Smooth muscle cell (in vitro differentiated cells): Measurements from ENCODE around the gene ARFGAP3. TPM values are rescaled to one million over a fixed set of nuclear protein-coding genes. Genes with fewer than 3 reads are reported as not detected.

Source experiments
- DNase-seq: peaks from one replicate; lab custom pipeline; 2025; ENCODE audit not compliant: unreplicated experiment; lab: John Stamatoyannopoulos, UW
- H2AFZ ChIP-seq: fragments of 200-600 bp; sonication (generic); 2 replicates; pipeline ENCODE4 v1.6.0; 2016; ENCODE audit warnings: antibody characterized with exemption, low read depth, mild to moderate bottlenecking
- H3F3A ChIP-seq: fragments of 200-600 bp; sonication (generic); 2 replicates; pipeline ENCODE4 v1.6.0; 2017; ENCODE audit warnings: antibody characterized with exemption, low read depth
- H3K27ac ChIP-seq: fragments of 200-600 bp; sonication (generic); 2 replicates; pipeline ENCODE4 v1.5.1; 2016; ENCODE audit warnings: low read depth, mild to moderate bottlenecking
- H3K27me3 ChIP-seq: fragments of 200-600 bp; sonication (generic); 2 replicates; pipeline ENCODE4 v1.6.1; 2016; ENCODE audit warnings: low read depth, mild to moderate bottlenecking
- H3K36me3 ChIP-seq: fragments of 200-600 bp; sonication (generic); 2 replicates; pipeline ENCODE4 v1.5.1; 2016; ENCODE audit warnings: low read depth
- H3K4me1 ChIP-seq: fragments of 200-600 bp; sonication (generic); 2 replicates; pipeline ENCODE4 v1.5.1; 2016; ENCODE audit warnings: low read depth
- H3K4me2 ChIP-seq: fragments of 200-600 bp; sonication (generic); 2 replicates; pipeline ENCODE4 v1.6.0; 2016; ENCODE audit warnings: mild to moderate bottlenecking
- H3K4me3 ChIP-seq: fragments of 200-600 bp; sonication (generic); 2 replicates; pipeline ENCODE4 v1.5.1; 2016; ENCODE audit warnings: mild to moderate bottlenecking
- H3K79me2 ChIP-seq: fragments of 200-600 bp; sonication (generic); 2 replicates; pipeline ENCODE4 v1.6.0; 2016; ENCODE audit warnings: low read depth, mild to moderate bottlenecking
- H3K9ac ChIP-seq: fragments of 200-600 bp; sonication (generic); 2 replicates; pipeline ENCODE4 v1.6.0; 2016; ENCODE audit warnings: low read depth
- H3K9me3 ChIP-seq: fragments of 200-600 bp; sonication (generic); replicated peaks from 2 replicates; pipeline ENCODE4 v1.5.1; 2016; ENCODE audit warnings: low read depth
- H4K20me1 ChIP-seq: fragments of 200-600 bp; sonication (generic); 2 replicates; pipeline ENCODE4 v1.6.0; 2016; ENCODE audit warnings: low read depth
- WGBS: methylation state at CpG from one replicate; pipeline ENCODE4 v1.1.7; 2016; ENCODE audit warnings: low lambda C conversion rate; 5-methylcytosine and 5-hydroxymethylcytosine counted together
- polyA plus RNA-seq: library from polyadenylated mRNA; unstranded; fragments of >200 nt; fragmentation: Nextera tagmentation; extraction: Ambion mirVana; gene quantifications from 2 replicates; pipeline ENCODE4 v1.2.1, GENCODE V29; 2016
- total RNA-seq: library from RNA; depleted of rRNA; stranded (reverse); fragments of >200 nt; gene quantifications from 2 replicates; pipeline ENCODE4 v1.2.3, GENCODE V29; 2014
- TF ChIP-seq, protein P1 (sequence below): fragments of 200-600 bp; sonication (generic); IDR thresholded peaks from 2 replicates; pipeline ENCODE4 v1.5.1; 2017; ENCODE audit warnings: borderline replicate concordance, mild to moderate bottlenecking, antibody characterized with exemption; ENCODE audit not compliant: insufficient read depth, poor library complexity, severe bottlenecking

The ARFGAP3 gene
- total and polyA plus RNA-seq, 2 experiments from 2014 or later = 69.2 to 89.9 TPM

DNA sequence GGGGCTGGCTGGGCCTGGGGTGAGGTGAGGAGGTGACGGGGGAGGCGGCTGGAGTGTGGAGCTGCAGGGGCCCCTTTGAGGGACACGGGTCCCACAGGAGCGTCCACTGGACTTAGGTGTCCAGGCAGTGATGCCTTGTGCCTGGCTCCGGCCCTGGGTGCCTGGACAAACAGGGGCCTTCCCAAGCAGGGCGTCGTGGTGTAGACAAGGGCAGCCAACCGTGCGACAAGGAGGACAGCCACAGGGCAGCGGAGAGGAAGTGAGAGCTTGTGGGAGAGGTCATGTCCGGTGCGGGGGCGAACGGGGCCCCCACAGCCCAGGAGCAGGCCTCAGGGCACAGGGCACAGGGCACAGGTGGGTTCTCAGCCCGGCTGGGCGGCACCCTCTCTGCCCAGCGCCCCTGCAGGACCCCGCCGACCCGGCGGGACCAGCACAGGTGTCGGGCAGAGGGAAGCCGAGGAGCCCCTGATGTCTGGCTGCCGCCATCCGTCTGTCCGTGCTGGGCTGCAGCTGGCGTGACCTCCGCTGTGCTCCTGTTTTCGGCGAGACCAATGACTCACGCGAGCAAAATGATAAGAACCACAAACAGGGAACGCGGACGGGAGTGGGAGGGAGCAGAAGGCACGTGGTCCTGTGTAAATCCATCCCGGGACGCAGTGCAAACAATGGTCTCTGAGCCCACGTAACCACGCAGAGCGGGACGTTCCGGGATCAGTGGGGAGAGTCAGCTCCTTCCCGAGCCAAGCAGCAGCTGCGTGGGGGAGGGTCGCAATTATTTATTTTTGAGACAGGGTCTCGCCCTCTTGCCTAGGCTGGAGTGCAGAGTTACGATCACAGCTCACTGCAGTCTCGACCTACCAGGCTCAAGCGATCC is 87.3 kb downstream of the ARFGAP3 start:
- H2AFZ ChIP-seq = no peak overlapping the region

DNA sequence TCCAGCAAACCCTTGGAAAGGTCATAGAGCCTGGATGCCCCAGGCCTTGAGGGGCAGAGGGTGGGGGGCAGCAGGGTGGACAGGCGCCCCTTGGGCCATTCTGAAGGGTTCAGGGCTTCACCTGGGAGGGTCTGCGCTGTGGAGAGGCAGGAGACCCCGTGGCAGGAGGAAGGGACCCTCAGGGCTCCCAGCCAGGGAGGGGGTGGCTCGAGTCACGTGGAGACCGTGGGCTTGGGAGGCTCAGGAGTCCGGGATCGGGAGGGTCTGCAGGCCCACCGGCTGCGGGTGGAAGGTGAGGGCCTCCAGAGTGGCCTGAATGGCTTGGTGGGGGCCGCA is 87.9 kb downstream of the ARFGAP3 start:
- Histone ChIP-seq H3K9ac (peak overlapping the region; percentile 61), H3K4me1 (no peaks in the 10 kb centered on the region), H3K27me3 (no peaks in the 10 kb centered on the region), H3K4me3 (no peak overlapping the region), H3K4me2 (peak overlapping the region; percentile 46), H2AFZ (no peak overlapping the region), H3K79me2 (no peaks in the 10 kb centered on the region), H3K36me3 (no peaks in the 10 kb centered on the region), H3K9me3 (no peaks in the 10 kb centered on the region), H3F3A (no peaks in the 10 kb centered on the region), H4K20me1 (no peaks in the 10 kb centered on the region), H3K27ac (peak overlapping the region; percentile 68)
- TF ChIP-seq, protein P1, sequence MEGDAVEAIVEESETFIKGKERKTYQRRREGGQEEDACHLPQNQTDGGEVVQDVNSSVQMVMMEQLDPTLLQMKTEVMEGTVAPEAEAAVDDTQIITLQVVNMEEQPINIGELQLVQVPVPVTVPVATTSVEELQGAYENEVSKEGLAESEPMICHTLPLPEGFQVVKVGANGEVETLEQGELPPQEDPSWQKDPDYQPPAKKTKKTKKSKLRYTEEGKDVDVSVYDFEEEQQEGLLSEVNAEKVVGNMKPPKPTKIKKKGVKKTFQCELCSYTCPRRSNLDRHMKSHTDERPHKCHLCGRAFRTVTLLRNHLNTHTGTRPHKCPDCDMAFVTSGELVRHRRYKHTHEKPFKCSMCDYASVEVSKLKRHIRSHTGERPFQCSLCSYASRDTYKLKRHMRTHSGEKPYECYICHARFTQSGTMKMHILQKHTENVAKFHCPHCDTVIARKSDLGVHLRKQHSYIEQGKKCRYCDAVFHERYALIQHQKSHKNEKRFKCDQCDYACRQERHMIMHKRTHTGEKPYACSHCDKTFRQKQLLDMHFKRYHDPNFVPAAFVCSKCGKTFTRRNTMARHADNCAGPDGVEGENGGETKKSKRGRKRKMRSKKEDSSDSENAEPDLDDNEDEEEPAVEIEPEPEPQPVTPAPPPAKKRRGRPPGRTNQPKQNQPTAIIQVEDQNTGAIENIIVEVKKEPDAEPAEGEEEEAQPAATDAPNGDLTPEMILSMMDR = no peak
- DNase-seq = no peak
- 91% methylated on average over 11 of the region's 11 CpGs for WGBS

More for the DNA sequence above, 87.3 kb downstream of the ARFGAP3 start:
- TF ChIP-seq, protein P1 = no peak
- Histone ChIP-seq H3K4me2 (peak overlapping the region; percentile 53), H3K27me3 (no peaks in the 10 kb centered on the region), H3F3A (no peaks in the 10 kb centered on the region), H3K9ac (peak overlapping the region; percentile 61), H4K20me1 (no peaks in the 10 kb centered on the region), H3K4me3 (no peak overlapping the region), H3K27ac (peak overlapping the region; percentile 68), H3K79me2 (no peaks in the 10 kb centered on the region), H3K4me1 (no peaks in the 10 kb centered on the region), H3K9me3 (no peaks in the 10 kb centered on the region), H3K36me3 (no peaks in the 10 kb centered on the region)
- peak; percentile 39 for DNase-seq
- 43% methylated on average over 43 of the region's 50 CpGs for WGBS

DNA sequence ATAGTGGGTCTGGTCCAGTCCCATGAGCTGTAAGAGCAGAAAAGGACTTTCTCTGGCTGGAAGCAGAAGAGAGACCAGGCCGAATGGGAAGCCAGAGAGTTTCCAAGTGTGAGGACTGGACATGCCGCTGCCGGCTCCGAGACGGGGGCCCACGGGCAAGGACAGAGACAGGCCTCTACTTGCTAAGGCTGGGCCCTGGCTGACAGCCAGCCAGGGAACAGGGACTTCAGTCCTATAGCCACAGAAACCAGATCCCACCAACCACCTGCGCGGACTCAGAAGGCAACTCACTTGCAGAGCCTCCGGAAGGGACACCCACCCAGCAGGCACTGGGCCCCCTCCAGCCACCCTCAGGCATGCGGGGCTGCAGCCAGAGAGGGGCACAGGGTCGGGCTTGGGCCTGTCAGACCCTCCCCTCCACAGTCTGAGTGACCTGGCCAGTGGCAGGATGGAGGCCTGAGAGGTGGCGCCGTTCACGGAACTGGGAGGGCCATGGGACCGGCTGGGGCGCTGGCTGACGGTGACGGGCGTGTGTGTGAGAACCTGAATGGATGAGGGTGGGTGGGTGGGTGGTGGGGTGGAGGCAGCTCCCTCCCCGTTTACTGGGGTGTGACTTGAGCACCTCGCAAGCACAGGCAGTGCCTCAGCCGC is 88.6 kb downstream of the ARFGAP3 start:
- H3K79me2 ChIP-seq = no peaks in the 10 kb centered on the region
- H3K27me3 ChIP-seq = no peaks in the 10 kb centered on the region
- TF ChIP-seq, protein P1 = no peak
- no peak overlapping the region for H3K9ac ChIP-seq
- peak overlapping the region; percentile 40 for H3K4me2 ChIP-seq
- no peaks in the 10 kb centered on the region for H3K4me1 ChIP-seq
- no peaks in the 10 kb centered on the region for H3K9me3 ChIP-seq
- H3F3A ChIP-seq = no peaks in the 10 kb centered on the region
- H3K4me3 ChIP-seq = no peak overlapping the region
- no peaks in the 10 kb centered on the region for H4K20me1 ChIP-seq
- no peak overlapping the region for H3K27ac ChIP-seq
- no peak overlapping the region for H2AFZ ChIP-seq
- H3K36me3 ChIP-seq = no peaks in the 10 kb centered on the region
- DNase-seq = no peak
- 71% methylated on average over 14 of the region's 22 CpGs for WGBS
